Neuronal stem cell (in vitro differentiated cells): ENCODE data around the gene TMEM121.

ENCODE experiments used
- DNase-seq: peaks from one replicate; pipeline ENCODE4 v3.0.0-alpha.2; 2013; ENCODE audit warnings: low spot score
- H2AFZ ChIP-seq: one replicate; pipeline ENCODE4 v1.6.1; 2013; ENCODE audit warnings: mild to moderate bottlenecking, low read length, inconsistent platforms
- H2AK5ac ChIP-seq: 2 replicates; pipeline ENCODE4 v1.6.1; 2013; ENCODE audit warnings: low read depth, mild to moderate bottlenecking, inconsistent platforms, low read length, moderate library complexity, mixed read lengths
- H2BK120ac ChIP-seq: 2 replicates; pipeline ENCODE4 v1.6.1; 2013; ENCODE audit warnings: low read depth, mild to moderate bottlenecking, inconsistent platforms, low read length, moderate library complexity, mixed read lengths
- H2BK12ac ChIP-seq: one replicate; pipeline ENCODE4 v1.6.1; 2013; ENCODE audit warnings: low read length, inconsistent platforms
- H2BK15ac ChIP-seq: 2 replicates; pipeline ENCODE4 v1.6.1; 2013; ENCODE audit warnings: mild to moderate bottlenecking, low read length, inconsistent platforms, mixed read lengths
- H2BK5ac ChIP-seq: one replicate; pipeline ENCODE4 v1.6.1; 2013; ENCODE audit warnings: inconsistent platforms, mild to moderate bottlenecking, low read length, moderate library complexity
- H3K14ac ChIP-seq: one replicate; pipeline ENCODE4 v1.6.1; 2013; ENCODE audit warnings: low read length, inconsistent platforms
- H3K18ac ChIP-seq: 2 replicates; pipeline ENCODE4 v1.6.1; 2013; ENCODE audit warnings: low read length, inconsistent platforms
- H3K23ac ChIP-seq: 2 replicates; pipeline ENCODE4 v1.6.1; 2013; ENCODE audit warnings: low read depth, mild to moderate bottlenecking, mixed read lengths, low read length, inconsistent platforms; ENCODE audit not compliant: poor library complexity
- H3K27ac ChIP-seq: replicated peaks from 3 replicates; pipeline ENCODE4 v1.5.1; 2013; ENCODE audit warnings: low read length, inconsistent platforms
- H3K27me3 ChIP-seq, 3 experiments: 2 replicates each; pipeline ENCODE4 v1.6.1; 2013; ENCODE audit warnings: low read length in 3 of 3, mild to moderate bottlenecking in 2 of 3, inconsistent platforms in 1 of 3, low read depth in 1 of 3, mixed read lengths in 1 of 3, moderate library complexity in 1 of 3; ENCODE audit not compliant: control insufficient read depth in 3 of 3, insufficient read depth in 3 of 3
- H3K36me3 ChIP-seq, 2 donors: replicated peaks in 1 of 2; 2 replicates each; pipeline ENCODE4 v1.6.1; 2013; ENCODE audit warnings: low read length in 2 of 2; ENCODE audit not compliant: control insufficient read depth in 2 of 2, insufficient read depth in 2 of 2
- H3K4ac ChIP-seq: 2 replicates; pipeline ENCODE4 v1.6.1; 2013; ENCODE audit warnings: inconsistent platforms, mild to moderate bottlenecking, low read length, moderate library complexity
- H3K4me1 ChIP-seq, 2 donors: 1 replicate in 1 of 2; 2 replicates in 1 of 2; pipeline ENCODE4 v1.6.1; 2013; ENCODE audit warnings: low read length in 2 of 2, low read depth in 1 of 2; ENCODE audit not compliant: control insufficient read depth in 2 of 2, insufficient read depth in 1 of 2
- H3K4me2 ChIP-seq: one replicate; pipeline ENCODE4 v1.6.1; 2013; ENCODE audit warnings: mild to moderate bottlenecking, low read length, inconsistent platforms; ENCODE audit not compliant: insufficient read depth, poor library complexity, severe bottlenecking
- H3K4me3 ChIP-seq, 2 donors: 2 replicates each; pipeline ENCODE4 v1.5.1; 2013; ENCODE audit warnings: low read length in 2 of 2, mild to moderate bottlenecking in 2 of 2, inconsistent platforms in 1 of 2, moderate library complexity in 1 of 2
- H3K79me1 ChIP-seq: one replicate; pipeline ENCODE4 v1.6.1; 2013; ENCODE audit warnings: low read depth, mild to moderate bottlenecking, inconsistent platforms, low read length, moderate library complexity
- H3K9ac ChIP-seq: one replicate; pipeline ENCODE4 v1.6.1; 2013; ENCODE audit warnings: mild to moderate bottlenecking, low read depth, low read length, inconsistent platforms; ENCODE audit not compliant: poor library complexity
- H3K9me3 ChIP-seq, 2 donors: replicated peaks in 1 of 2; 2 replicates each; pipeline versions ENCODE3 to v1.6.1; 2013; ENCODE audit warnings: low read length in 2 of 2, mild to moderate bottlenecking in 2 of 2, inconsistent platforms in 1 of 2, low read depth in 1 of 2, mixed read lengths in 1 of 2, moderate library complexity in 1 of 2; ENCODE audit not compliant: control insufficient read depth in 2 of 2, insufficient read depth in 1 of 2
- H4K8ac ChIP-seq: one replicate; pipeline ENCODE4 v1.6.1; 2013; ENCODE audit warnings: low read depth, mild to moderate bottlenecking, inconsistent platforms, low read length, moderate library complexity
- H4K91ac ChIP-seq: one replicate; pipeline ENCODE4 v1.6.1; 2013; ENCODE audit warnings: low read length, low read depth, mild to moderate bottlenecking, inconsistent platforms; ENCODE audit not compliant: poor library complexity
- WGBS, 2 donors: extraction: QIAGEN DNeasy Blood & Tissue Kit; methylation state at CpG; one replicate each; pipeline ENCODE4 v1.1.7; 2013; ENCODE audit warnings: missing lambda C conversion rate in 2 of 2, mixed read lengths in 1 of 2; ENCODE audit not compliant: insufficient read length in 2 of 2, insufficient replicate concordance in 1 of 2; ENCODE audit errors: extremely low coverage in 2 of 2; 5-methylcytosine and 5-hydroxymethylcytosine counted together

The TMEM121 gene

DNA sequence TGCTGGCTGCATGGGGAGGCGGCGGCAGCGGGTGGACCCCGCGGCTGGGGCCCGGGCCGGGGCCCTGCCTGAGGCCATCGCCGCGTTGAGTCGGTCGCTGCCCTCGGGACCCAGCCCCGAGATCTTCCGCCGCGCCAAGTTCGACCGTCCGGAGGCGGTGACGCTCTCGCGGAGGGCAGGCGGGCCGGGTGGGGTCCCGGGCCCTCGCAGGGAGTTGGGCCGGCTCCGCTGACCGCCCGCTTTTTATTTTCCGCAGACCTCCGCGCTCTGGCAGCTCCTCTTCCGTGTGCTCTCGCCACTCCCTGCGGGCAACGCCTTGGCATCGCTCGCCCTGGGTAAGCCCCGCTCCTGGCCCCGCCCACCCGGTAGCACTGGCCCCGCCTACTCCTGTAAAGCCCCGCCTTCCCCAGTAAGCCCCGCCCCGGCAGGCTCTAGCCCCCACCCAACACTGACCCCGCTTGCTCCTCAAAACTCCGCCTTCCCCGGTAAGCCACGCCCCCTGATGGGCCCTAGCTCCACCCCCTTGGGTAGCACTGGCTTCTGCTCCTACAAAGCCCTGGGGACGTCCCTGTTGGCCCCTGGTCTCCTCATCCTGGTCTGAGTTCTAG is 34.9 kb upstream of the TMEM121 start:
- H2AK5ac ChIP-seq = no peak overlapping the region
- no peak overlapping the region for H4K91ac ChIP-seq
- no peak overlapping the region for H3K4ac ChIP-seq
- H3K4me1 ChIP-seq = peaks cover 16 to 21% of the 10 kb centered on the region in 2 donors
- peak overlapping the region; percentile 74 to 88 for H3K4me3 ChIP-seq
- peak overlapping the region; percentile 71 for H3K18ac ChIP-seq
- peak overlapping the region; percentile 39 for H2BK5ac ChIP-seq
- H3K9me3 ChIP-seq = no peaks in the 10 kb centered on the region
- peak overlapping the region; percentile 98 for H2AFZ ChIP-seq
- DNase-seq = no peak
- peaks cover 17% of the 10 kb centered on the region for H3K79me1 ChIP-seq
- no peak overlapping the region for H2BK120ac ChIP-seq
- H3K9ac ChIP-seq = peak overlapping the region; percentile 84
- peaks cover 0 to 9% (median 1%) of the 10 kb centered on the region in 3 experiments for H3K27me3 ChIP-seq
- H3K4me2 ChIP-seq = peak overlapping the region; percentile 69
- H3K23ac ChIP-seq = peak overlapping the region; percentile 43
- peak overlapping the region; percentile 41 for H2BK12ac ChIP-seq
- no CpG with 5 or more reads among the region's 53 CpGs for WGBS, 2 donors
- H3K27ac ChIP-seq = peak overlapping the region; percentile 73
- peak overlapping the region; percentile 43 for H4K8ac ChIP-seq
- H3K14ac ChIP-seq = no peak overlapping the region
- H3K36me3 ChIP-seq = peaks cover 2 to 11% of the 10 kb centered on the region in 2 donors
- H2BK15ac ChIP-seq = peak overlapping the region; percentile 75

DNA sequence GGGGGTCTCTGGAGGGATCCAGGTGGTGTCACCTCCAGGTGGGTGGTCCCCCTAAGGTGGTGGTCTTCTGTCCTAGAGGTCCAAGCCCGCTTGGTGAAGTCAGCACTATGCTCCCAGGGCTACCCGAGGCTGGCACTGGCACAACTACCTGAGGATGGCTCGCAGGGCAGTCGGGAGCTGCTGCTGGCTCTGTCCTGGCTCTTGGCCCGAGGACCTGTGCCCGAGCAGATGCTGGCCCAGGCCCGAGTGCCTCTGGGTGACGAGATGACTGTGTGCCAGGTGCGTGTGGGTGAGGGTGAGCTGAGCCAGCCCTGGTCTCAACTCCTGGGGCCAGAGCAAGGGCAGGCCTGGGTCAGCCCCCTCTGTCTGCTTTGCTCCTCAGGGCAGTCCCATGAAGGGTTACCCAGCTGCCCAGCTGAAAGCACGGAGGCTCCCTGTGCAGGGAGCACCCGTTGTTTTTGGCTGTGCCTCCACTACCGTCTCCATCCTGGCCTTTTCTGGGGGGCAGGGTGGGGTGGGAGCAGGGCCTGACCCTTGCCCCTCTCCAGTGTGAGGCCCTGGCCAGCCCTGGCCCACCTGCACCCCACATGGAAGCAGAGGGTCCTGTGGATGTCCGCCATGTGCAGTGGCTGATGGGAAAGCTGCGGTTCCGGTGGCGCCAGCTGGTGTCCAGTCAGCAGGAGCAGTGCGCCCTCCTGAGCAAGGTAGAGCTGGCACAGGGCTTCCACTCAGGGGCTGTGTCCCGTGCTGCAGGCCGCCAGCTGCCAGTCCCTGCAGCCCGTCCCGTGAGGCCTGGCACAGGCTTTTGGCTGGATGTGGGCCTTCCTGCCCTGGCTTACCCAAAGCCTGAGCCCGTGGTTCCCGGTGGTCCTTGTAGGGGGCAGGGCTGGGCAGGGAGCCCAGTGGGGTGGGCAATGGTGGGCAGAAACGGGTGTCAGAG is 34.1 kb upstream of the TMEM121 start:
- no peaks in the 10 kb centered on the region for H3K9me3 ChIP-seq
- no peak overlapping the region for H2BK5ac ChIP-seq
- H3K9ac ChIP-seq = peak overlapping the region; percentile 44
- H3K4me3 ChIP-seq = peak overlapping the region; percentile 30 to 74
- H3K18ac ChIP-seq = peak overlapping the region; percentile 27
- no peak overlapping the region for H3K14ac ChIP-seq
- DNase-seq = no peak
- no peak overlapping the region for H3K27ac ChIP-seq
- peaks cover 15 to 20% of the 10 kb centered on the region in 2 donors for H3K4me1 ChIP-seq
- no peak overlapping the region for H2AFZ ChIP-seq
- H2BK12ac ChIP-seq = no peak overlapping the region
- H3K36me3 ChIP-seq = peaks cover 2 to 11% of the 10 kb centered on the region in 2 donors
- H3K4ac ChIP-seq = no peak overlapping the region
- peaks cover 17% of the 10 kb centered on the region for H3K79me1 ChIP-seq
- peak overlapping the region; percentile 89 for H2AK5ac ChIP-seq
- H4K91ac ChIP-seq = no peak overlapping the region
- H3K4me2 ChIP-seq = peak overlapping the region; percentile 11
- WGBS, 2 donors = no CpG with 5 or more reads among the region's 24 CpGs
- H3K23ac ChIP-seq = peak overlapping the region; percentile 52
- no peak overlapping the region for H2BK120ac ChIP-seq
- H4K8ac ChIP-seq = no peak overlapping the region
- H2BK15ac ChIP-seq = no peak overlapping the region
- H3K27me3 ChIP-seq = peaks cover 0 to 1% (median 0%) of the 10 kb centered on the region in 3 experiments

DNA sequence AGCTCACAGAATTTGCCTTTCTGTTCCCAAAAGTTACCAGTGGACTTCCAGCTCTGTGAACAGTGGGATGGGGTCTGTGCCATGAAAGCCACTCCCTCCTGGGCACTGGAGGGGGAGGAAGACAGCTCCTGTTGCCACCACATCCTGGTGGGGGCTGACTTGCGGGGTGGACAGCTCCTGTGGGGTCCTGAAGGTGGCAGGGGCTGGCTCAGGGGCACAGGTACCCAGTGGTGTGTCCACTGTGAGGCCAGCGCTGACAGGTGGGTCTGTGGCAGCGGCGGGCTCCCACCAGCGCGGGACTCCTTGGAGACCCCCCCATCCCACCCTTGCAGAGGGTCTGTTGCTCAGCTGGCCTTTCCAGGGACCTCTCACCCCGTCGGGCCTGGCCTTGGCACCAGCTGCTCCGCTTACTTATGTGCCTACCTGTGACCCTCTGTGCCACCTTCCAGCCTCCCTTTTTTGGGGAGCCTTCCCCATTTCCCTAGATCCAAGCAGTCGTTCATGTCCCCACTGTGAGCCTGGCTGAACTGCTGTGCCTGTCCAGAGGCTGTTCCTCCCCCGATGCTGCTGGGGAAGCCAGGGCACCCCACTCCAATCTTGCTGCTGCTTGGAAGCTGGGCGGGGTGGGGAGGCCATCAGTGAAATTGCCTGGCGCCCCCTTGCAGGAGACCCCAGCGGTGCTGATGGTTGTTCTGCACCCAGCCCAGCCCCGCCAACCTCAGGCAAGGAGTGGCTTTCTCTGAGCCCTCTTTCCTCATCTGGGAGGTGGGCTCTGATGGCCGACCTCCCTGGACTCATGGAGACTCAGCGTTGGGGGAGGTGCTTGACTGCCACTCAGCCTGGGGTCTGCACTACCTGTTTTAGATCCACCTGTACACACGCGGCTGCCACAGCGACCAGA is 33.2 kb upstream of the TMEM121 start:
- H3K27ac ChIP-seq = no peak overlapping the region
- H3K9ac ChIP-seq = peak overlapping the region; percentile 21
- no peaks in the 10 kb centered on the region for H3K9me3 ChIP-seq
- WGBS, 2 donors = no CpG with 5 or more reads among the region's 20 CpGs
- no peak overlapping the region for H3K4ac ChIP-seq
- no peak overlapping the region for H3K14ac ChIP-seq
- no peaks in the 10 kb centered on the region for H3K27me3 ChIP-seq
- peaks cover 17% of the 10 kb centered on the region for H3K79me1 ChIP-seq
- H4K91ac ChIP-seq = no peak overlapping the region
- no peak for DNase-seq
- peaks cover 2 to 11% of the 10 kb centered on the region in 2 donors for H3K36me3 ChIP-seq
- H2BK12ac ChIP-seq = no peak overlapping the region
- no peak overlapping the region for H2AFZ ChIP-seq
- no peak overlapping the region for H2BK15ac ChIP-seq
- no peak overlapping the region for H3K4me2 ChIP-seq
- H2BK5ac ChIP-seq = no peak overlapping the region
- peak overlapping the region; percentile 43 for H2AK5ac ChIP-seq
- H3K18ac ChIP-seq = no peak overlapping the region
- peaks cover 14 to 15% of the 10 kb centered on the region in 2 donors for H3K4me1 ChIP-seq
- no peak overlapping the region for H3K23ac ChIP-seq
- no peak overlapping the region for H3K4me3 ChIP-seq
- no peak overlapping the region for H4K8ac ChIP-seq
- H2BK120ac ChIP-seq = no peak overlapping the region
